H1 (cell line): ENCODE results near the gene KRT6C.

Experiments used
- CBX5 ChIP-seq: fragments of 300-800, 300-1000 bp; sonication (generic); IDR thresholded peaks from 2 replicates; pipeline ENCODE4 v1.7.1; 2016; ENCODE audit warnings: antibody characterized with exemption, low read length, low read depth
- CHD1 ChIP-seq: IDR thresholded peaks from 2 replicates; pipeline ENCODE4 v1.6.1; 2012; ENCODE audit warnings: low read depth, low read length, improper control_type of control experiment
- CTCF ChIP-seq, 3 experiments: IDR thresholded peaks; 1 replicate in 2 of 3; 2 replicates in 1 of 3; pipeline versions ENCODE4 v1.5.1 to v1.6.1; 2011; ENCODE audit warnings: low read length in 3 of 3, mild to moderate bottlenecking in 3 of 3, inconsistent platforms in 2 of 3, low read depth in 1 of 3, moderate library complexity in 1 of 3; ENCODE audit not compliant: insufficient read depth in 1 of 3; ENCODE audit errors: control extremely low read depth in 1 of 3
- EZH2 ChIP-seq: fragments of 200-600 bp; sonication (generic); IDR thresholded peaks from 2 replicates; pipeline ENCODE4 v1.7.1; 2012; ENCODE audit warnings: low read depth, mild to moderate bottlenecking, moderate library complexity, low read length, inconsistent platforms; ENCODE audit not compliant: severe bottlenecking
- JUN ChIP-seq: IDR thresholded peaks from 2 replicates; pipeline ENCODE4 v1.6.1; 2011; ENCODE audit warnings: low read depth, mild to moderate bottlenecking, improper control_type of control experiment, low read length
- RXRA ChIP-seq: IDR thresholded peaks from 2 replicates; pipeline ENCODE4 v1.6.1; 2011; ENCODE audit warnings: low read depth, mild to moderate bottlenecking, low read length, moderate library complexity; ENCODE audit not compliant: insufficient read depth
- TAF1 ChIP-seq: IDR thresholded peaks from 2 replicates; pipeline ENCODE4 v1.6.1; 2011; ENCODE audit warnings: mild to moderate bottlenecking, low read depth, low read length
- TCF12 ChIP-seq: IDR thresholded peaks from 2 replicates; pipeline ENCODE4 v1.6.1; 2011; ENCODE audit warnings: low read depth, mild to moderate bottlenecking, low read length

DNA sequence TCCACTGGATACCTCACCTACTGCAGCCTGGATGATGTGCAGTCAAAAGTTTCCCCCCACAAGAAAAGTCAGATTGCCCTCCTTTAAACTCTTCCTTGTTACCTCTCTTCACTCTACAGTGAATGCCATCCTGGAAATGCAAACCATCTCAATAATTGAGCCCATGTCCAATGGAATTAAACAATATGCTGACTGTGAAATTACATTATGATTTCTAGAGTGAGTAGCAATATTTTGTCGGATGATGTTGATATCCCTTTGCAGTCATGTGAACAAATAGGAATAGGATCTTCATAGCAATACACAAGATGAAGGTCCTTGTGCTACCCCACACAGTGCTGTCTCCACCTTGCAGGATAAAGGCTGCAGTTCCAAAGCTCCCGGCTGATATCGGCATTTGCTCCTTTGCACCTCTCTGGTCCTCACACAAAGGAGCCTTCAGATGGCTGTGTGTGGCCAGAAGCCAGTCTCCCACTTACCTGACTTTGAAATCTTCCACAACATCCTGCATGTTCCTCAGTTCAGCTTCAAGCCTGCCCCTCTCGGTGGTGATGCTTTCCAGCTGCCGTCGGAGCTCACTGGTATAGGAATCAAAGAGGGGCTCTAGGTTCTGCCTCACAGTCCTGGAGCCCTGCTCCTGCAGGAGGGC, 40.9 kb downstream of the KRT6C start:
- TF ChIP-seq CHD1 (no peak), CTCF (IDR thresholded peaks at IDR 0.05; ENCODE audit: control extremely low read depth in 1 of 3, insufficient read depth in 1 of 3, low read depth in 1 of 3, low read length in 3 of 3) (no peak), CBX5 (no peak), JUN (no peak), TCF12 (no peak), TAF1 (no peak), RXRA (no peak), EZH2 (no peak)
